ENCODE results near the gene CLEC4F.

DNA sequence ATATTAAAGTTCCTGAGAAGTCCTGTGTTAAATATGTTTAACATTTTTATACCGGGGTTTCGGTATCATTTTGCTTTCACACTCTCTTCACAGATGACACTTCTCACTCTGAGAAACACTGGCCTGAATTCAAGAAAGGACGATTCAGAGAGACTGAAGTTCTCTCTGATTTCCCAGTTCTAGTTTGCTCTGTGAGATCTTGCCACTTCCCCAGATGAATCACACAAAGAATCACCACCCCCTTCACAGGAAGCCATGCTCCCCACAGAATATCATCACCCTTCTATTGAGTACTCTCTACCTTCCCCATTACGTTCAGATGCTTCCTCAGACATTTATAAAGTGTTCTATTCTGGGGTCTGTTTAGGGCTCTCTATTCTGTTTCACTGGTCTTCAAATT, 31.3 kb upstream of the CLEC4F start:
- TF ChIP-seq EP300 (IDR thresholded peaks at IDR 0.05) (no peak), POLR2A (IDR thresholded peaks at IDR 0.05) (no peak)
- TF ChIP-seq, protein P1, sequence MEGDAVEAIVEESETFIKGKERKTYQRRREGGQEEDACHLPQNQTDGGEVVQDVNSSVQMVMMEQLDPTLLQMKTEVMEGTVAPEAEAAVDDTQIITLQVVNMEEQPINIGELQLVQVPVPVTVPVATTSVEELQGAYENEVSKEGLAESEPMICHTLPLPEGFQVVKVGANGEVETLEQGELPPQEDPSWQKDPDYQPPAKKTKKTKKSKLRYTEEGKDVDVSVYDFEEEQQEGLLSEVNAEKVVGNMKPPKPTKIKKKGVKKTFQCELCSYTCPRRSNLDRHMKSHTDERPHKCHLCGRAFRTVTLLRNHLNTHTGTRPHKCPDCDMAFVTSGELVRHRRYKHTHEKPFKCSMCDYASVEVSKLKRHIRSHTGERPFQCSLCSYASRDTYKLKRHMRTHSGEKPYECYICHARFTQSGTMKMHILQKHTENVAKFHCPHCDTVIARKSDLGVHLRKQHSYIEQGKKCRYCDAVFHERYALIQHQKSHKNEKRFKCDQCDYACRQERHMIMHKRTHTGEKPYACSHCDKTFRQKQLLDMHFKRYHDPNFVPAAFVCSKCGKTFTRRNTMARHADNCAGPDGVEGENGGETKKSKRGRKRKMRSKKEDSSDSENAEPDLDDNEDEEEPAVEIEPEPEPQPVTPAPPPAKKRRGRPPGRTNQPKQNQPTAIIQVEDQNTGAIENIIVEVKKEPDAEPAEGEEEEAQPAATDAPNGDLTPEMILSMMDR (IDR thresholded peaks at IDR 0.05): no peak
